Caco-2 (cell line): Measurements from ENCODE around the gene SARDH. TPM values are rescaled to one million over a fixed set of nuclear protein-coding genes. Genes with fewer than 3 reads are reported as not detected.

Source experiments
- BruUV-seq: library from RNA; stranded (reverse); fragments of 400-500 nt; replicated peaks from 2 replicates; lab custom pipeline; 2021; lab: Mats Ljungman, UMichigan
- CTCF ChIA-PET: fragments of 300-600 bp; sonication (Branson Sonifier 250); formaldehyde crosslinking; loops from one replicate; lab custom pipeline; 2022; ENCODE audit warnings: antibody characterized with exemption; lab: Charles Lee
- POLR2A ChIA-PET: fragments of 300-600 bp; sonication (Branson Sonifier 250); formaldehyde crosslinking; loops from one replicate; lab custom pipeline; 2022; ENCODE audit warnings: antibody characterized with exemption; lab: Charles Lee
- DNase-seq, 2 experiments: peaks; one replicate each; pipeline versions ENCODE4 v3.0.0 to v3.0.0-alpha.2; 2020 to 2022
- H3K27me3 ChIP-seq: replicated peaks from 2 replicates; pipeline ENCODE4 v1.6.0; 2011; ENCODE audit warnings: low read length; ENCODE audit not compliant: control insufficient read depth, insufficient read depth
- H3K36me3 ChIP-seq: 2 replicates; pipeline ENCODE4 v1.5.1; 2011; ENCODE audit warnings: low read length; ENCODE audit not compliant: control insufficient read depth, insufficient read depth
- H3K4me1 ChIP-seq: fragments of 250-450 bp; sonication (Bioruptor Pico); 2 replicates; pipeline ENCODE4 v1.5.1; 2020; ENCODE audit warnings: mild to moderate bottlenecking
- H3K4me3 ChIP-seq: 2 replicates; pipeline ENCODE4 v1.5.1; 2011; ENCODE audit warnings: low read depth, mild to moderate bottlenecking, control low read depth, low read length
- H3K9me3 ChIP-seq: fragments of 250-450 bp; sonication (Bioruptor Pico); 2 replicates; pipeline ENCODE4 v1.5.1; 2020; ENCODE audit warnings: mild to moderate bottlenecking, moderate library complexity
- H3K27ac Mint-ChIP-seq: one replicate; pipeline ENCODE4 v1.8.0; 2022; ENCODE audit warnings: mixed read lengths; ENCODE audit not compliant: unreplicated experiment
- H3K27me3 Mint-ChIP-seq: one replicate; pipeline ENCODE4 v1.8.0; 2022; ENCODE audit warnings: mixed read lengths; ENCODE audit not compliant: insufficient read depth, unreplicated experiment
- H3K36me3 Mint-ChIP-seq: one replicate; pipeline ENCODE4 v1.8.0; 2022; ENCODE audit warnings: mild to moderate bottlenecking, mixed read lengths; ENCODE audit not compliant: insufficient read depth, unreplicated experiment
- H3K4me1 Mint-ChIP-seq: one replicate; pipeline ENCODE4 v1.8.0; 2022; ENCODE audit warnings: low read depth, mixed read lengths; ENCODE audit not compliant: unreplicated experiment
- H3K4me3 Mint-ChIP-seq: one replicate; pipeline ENCODE4 v1.8.0; 2022; ENCODE audit warnings: mild to moderate bottlenecking, moderate library complexity, mixed read lengths; ENCODE audit not compliant: unreplicated experiment
- H3K9me3 Mint-ChIP-seq: one replicate; pipeline ENCODE4 v1.8.0; 2022; ENCODE audit warnings: mixed read lengths; ENCODE audit not compliant: unreplicated experiment
- CTCF ChIP-seq, 2 experiments: fragments of 200-600 bp in 1 of 2; IDR thresholded peaks; 1 replicate in 1 of 2; 2 replicates in 1 of 2; pipeline versions ENCODE4 v1.5.1 to v1.8.0; 2011 to 2022; ENCODE audit warnings: antibody characterized with exemption in 1 of 2, control low read depth in 1 of 2, inconsistent platforms in 1 of 2, low read depth in 1 of 2, low read length in 1 of 2, mild to moderate bottlenecking in 1 of 2, moderate library complexity in 1 of 2; ENCODE audit not compliant: insufficient read depth in 1 of 2, severe bottlenecking in 1 of 2, unreplicated experiment in 1 of 2
- intact Hi-C: fragments of 100-400 bp; cut with micrococcal nuclease; formaldehyde crosslinking; loops from one replicate; pipeline ENCODE4 v1.10.0; 2022; ENCODE audit not compliant: unreplicated experiment
- total RNA-seq: library from RNA; stranded (reverse); gene quantifications from 2 replicates; pipeline ENCODE4 v1.2.3, GENCODE V29; 2022

Gene SARDH
- total RNA-seq, 1 experiment from 2014 or later, result 0.36 TPM

GRCh38 chr9:133667759-133668450, 70.2 kb downstream of the SARDH start:
- Mint-ChIP-seq H3K4me1 (no peaks in the 10 kb centered on the region), H3K27me3 (no peaks in the 10 kb centered on the region), H3K36me3 (peaks cover 13% of the 10 kb centered on the region), H3K4me3 (no peak overlapping the region), H3K9me3 (no peaks in the 10 kb centered on the region), H3K27ac (no peak overlapping the region)
- intact Hi-C loops, result no loop called here
- peaks cover 7% of the 10 kb centered on the region; the same call in 1 of the 2 replicates for H3K9me3 ChIP-seq
- TF ChIP-seq CTCF (IDR thresholded peaks at IDR 0.05; ENCODE audit: insufficient read depth in 1 of 2, low read depth in 1 of 2, low read length in 1 of 2, severe bottlenecking in 1 of 2, unreplicated experiment in 1 of 2), result no peak
- H3K36me3 ChIP-seq, result no peaks in the 10 kb centered on the region
- CTCF ChIA-PET, result no interaction called here
- POLR2A ChIA-PET, result no interaction called here
- H3K4me1 ChIP-seq, result no peaks in the 10 kb centered on the region
- no peak for DNase-seq
- H3K4me3 ChIP-seq, result no peak overlapping the region
- H3K27me3 ChIP-seq, result no peaks in the 10 kb centered on the region
- BruUV-seq, result no TSS peak

DNA sequence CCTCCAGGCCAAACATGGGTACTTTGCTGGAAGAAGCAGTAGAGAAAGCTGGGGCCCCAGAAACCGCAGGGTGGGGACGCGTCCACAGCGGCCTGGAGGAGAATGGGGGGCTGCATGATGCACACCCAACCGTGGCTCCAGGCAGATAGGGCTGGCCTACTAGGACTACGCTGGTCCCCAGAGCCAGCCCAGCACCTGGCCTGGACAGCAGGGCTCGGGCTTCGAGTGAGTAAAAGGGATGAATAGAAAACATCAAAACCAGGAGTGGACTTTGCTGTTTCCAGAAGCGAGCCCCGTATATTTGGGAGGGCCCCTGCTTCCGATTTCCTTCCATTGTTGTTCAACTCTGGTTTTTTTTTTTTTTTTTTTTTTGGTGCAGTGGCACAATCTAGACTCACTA, 71.3 kb downstream of the SARDH start:
- intact Hi-C loops, result no loop called here
- H3K27me3 Mint-ChIP-seq, result no peaks in the 10 kb centered on the region
- no peak for TF ChIP-seq CTCF (IDR thresholded peaks at IDR 0.05; ENCODE audit: insufficient read depth in 1 of 2, low read depth in 1 of 2, low read length in 1 of 2, severe bottlenecking in 1 of 2, unreplicated experiment in 1 of 2)
- CTCF ChIA-PET, result no interaction called here
- Histone ChIP-seq H3K9me3 (peaks cover 4% of the 10 kb centered on the region; the same call in 1 of the 2 replicates), H3K27me3 (no peaks in the 10 kb centered on the region), H3K36me3 (no peaks in the 10 kb centered on the region), H3K4me3 (no peak overlapping the region), H3K4me1 (no peaks in the 10 kb centered on the region)
- H3K36me3 Mint-ChIP-seq, result peaks cover 8% of the 10 kb centered on the region
- no peaks in the 10 kb centered on the region for H3K9me3 Mint-ChIP-seq
- no peak overlapping the region for H3K4me3 Mint-ChIP-seq
- POLR2A ChIA-PET, result no interaction called here
- no peak for DNase-seq
- no TSS peak for BruUV-seq
- no peaks in the 10 kb centered on the region for H3K4me1 Mint-ChIP-seq
- no peak overlapping the region for H3K27ac Mint-ChIP-seq

GRCh38 chr9:133666387-133666786, 71.8 kb downstream of the SARDH start:
- no peak overlapping the region for H3K4me3 ChIP-seq
- peaks cover 7% of the 10 kb centered on the region for H3K36me3 Mint-ChIP-seq
- DNase-seq, result no peak
- H3K9me3 ChIP-seq, result no peaks in the 10 kb centered on the region; the same call in 1 of the 2 replicates
- H3K4me1 ChIP-seq, result no peaks in the 10 kb centered on the region
- H3K36me3 ChIP-seq, result no peaks in the 10 kb centered on the region
- H3K27me3 ChIP-seq, result no peaks in the 10 kb centered on the region
- H3K27me3 Mint-ChIP-seq, result no peaks in the 10 kb centered on the region
- POLR2A ChIA-PET, result no interaction called here
- CTCF ChIA-PET, result no interaction called here
- no peak overlapping the region for H3K27ac Mint-ChIP-seq
- H3K4me3 Mint-ChIP-seq, result no peak overlapping the region
- H3K9me3 Mint-ChIP-seq, result no peaks in the 10 kb centered on the region
- no peaks in the 10 kb centered on the region for H3K4me1 Mint-ChIP-seq
- no peak for TF ChIP-seq CTCF (IDR thresholded peaks at IDR 0.05; ENCODE audit: insufficient read depth in 1 of 2, low read depth in 1 of 2, low read length in 1 of 2, severe bottlenecking in 1 of 2, unreplicated experiment in 1 of 2)
- intact Hi-C loops, result no loop called here
- no TSS peak for BruUV-seq
